ENCODE measurements around the gene GPR101.
A peak's percentile ranks its signal among the peaks of the same experiment; 100 is the strongest.

Gene GPR101, protein sequence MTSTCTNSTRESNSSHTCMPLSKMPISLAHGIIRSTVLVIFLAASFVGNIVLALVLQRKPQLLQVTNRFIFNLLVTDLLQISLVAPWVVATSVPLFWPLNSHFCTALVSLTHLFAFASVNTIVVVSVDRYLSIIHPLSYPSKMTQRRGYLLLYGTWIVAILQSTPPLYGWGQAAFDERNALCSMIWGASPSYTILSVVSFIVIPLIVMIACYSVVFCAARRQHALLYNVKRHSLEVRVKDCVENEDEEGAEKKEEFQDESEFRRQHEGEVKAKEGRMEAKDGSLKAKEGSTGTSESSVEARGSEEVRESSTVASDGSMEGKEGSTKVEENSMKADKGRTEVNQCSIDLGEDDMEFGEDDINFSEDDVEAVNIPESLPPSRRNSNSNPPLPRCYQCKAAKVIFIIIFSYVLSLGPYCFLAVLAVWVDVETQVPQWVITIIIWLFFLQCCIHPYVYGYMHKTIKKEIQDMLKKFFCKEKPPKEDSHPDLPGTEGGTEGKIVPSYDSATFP

DNA sequence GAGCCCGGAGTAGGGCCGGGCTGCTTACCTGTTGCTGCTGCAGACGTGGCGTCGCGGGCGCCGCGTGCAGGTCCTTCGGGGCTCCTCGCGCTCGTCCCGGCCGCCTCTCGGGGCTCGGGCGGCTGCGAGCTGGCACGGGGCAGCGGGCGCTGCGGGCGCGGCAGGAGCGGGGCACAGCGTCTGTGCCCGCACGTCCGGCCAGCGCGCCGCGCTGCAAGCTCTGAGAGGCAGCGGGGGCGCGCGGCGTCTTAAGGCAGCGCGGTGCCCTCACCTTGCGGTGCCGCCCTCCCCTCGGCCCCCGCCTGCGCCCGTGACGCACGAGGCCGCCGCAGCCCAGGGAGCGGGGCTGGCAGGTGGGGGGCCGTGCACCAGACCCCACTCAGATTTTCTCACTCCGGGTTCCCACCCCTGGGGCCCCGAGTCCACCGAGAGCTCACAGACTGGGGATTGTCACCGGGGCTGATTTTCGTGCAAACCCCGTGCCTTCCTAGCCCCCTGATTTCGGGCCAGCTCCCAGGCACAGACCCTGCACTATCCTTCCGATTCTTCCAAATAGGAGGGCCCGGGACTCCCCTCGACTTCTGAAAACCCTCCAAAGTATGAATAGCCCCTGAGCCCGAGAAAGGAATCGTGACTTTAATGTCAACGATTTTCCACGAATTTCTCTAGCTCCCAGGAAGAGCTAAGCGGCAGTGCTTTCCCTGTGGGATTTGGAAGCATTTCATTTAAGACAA is at the start of gene GPR101:
Gene GPR101 (minus strand): TSS at position 222 of the 734 bp plus-strand sequence. CDS start 2,321 bp downstream, outside the sequence.
- no peak for DNase-seq

DNA sequence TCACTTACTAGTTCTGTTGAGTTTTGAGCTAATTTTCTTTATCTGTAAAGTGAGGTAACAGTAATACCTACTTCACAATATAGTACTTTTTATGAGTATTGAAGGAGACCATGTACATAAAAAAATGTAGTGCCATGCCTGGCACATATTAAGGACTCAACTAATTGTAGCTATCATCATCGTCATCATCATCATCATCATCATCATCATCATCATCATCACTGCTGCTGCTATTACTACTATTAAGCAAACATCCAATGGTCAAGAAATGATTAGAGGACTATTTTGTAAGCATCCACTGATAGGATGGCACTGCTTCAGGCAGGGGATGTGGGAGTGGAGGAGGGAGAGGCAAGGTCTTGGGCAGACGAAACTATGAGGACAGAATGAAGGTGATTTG is 47.4 kb upstream of the GPR101 start:
- no peak for DNase-seq

DNA sequence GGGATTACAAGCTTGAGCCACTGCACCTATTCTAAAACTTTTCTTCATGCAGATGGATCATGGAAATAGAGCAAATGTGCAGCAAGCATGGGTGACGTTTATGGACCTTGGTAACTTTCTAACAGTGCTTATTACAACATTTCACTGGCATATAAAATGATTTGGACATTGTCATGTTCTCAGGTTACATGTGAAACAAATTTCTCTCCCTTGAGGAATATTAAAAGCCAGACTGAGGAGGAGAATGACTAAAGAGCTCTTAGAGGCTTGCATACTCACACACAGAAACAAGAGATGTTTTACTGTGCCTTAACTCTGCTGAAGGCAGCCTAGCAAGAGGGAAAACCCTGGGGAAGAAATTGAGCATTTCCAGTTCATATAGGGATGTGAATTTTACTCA is 38.6 kb upstream of the GPR101 start:
- DNase-seq: no peak

DNA sequence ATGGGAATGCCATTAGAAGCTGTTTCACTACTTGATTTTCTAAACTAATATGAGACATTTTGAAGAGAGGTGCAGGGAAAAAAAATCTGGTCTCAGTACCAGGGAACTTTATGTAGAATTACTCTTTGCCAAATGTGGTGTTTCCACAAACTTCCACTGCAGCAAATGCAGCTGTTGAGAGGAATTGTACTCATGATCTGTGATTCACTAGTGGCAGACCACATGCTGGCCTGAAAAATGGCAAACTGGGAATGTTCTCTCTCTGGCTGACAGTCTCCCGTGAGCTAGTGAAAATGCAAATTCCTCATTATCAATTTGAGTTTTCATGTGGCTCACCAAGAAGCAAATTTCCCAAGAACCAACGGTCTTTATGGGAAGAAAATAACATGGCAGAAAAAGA is 37.8 kb upstream of the GPR101 start:
- no peak for DNase-seq

DNA sequence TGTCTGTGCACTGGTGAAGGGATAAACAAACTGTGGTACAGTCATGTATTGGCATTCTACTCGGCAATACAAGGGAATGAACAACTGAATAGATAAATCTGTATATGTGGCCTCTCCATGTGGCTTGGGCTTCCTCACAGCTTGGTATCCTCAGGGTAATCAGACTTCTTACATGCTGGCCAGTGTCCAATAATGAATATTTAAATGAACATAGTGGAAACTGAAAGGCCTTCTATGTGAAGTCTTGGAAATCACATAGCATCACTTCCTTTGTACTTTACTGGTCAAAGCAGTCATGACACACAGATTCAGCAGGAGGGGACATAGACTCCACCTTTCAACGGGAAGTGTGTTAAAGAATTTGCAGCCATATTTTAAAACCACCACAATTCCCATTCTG is 33.4 kb upstream of the GPR101 start:
- no peak for DNase-seq

DNA sequence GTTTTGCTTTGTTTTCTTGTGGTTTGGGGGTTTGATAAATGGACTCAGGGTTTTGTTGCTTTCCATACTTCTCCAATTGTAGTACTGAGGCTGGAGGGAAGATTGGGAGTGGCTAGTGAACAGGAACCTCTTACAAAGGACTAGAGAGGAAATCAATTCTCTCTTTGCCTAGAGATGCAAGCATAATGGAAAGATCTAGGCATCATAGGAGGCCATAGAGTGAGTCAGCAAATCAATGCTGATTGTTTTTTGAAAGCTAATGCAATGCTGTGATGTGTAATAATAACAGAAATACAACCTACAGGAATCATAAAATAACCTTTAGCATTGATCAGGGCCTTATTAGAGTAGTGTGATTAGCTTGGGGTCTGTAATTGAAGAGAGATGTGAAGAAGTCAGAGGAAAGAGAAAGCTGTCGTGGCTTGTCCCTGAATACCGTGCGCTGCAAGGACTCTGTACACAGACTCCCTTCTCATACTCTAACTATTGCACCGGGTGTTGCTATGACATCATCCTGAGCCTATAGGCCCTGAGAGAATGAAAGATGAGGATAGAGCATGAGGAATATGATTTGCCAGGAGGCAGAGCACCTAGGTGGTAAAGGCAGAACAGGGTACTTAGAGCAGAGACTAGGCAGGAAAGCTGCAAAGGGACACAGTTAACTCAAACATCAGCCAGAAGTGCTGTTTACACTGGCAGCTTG is 29.3 kb upstream of the GPR101 start:
- DNase-seq: no peak

DNA sequence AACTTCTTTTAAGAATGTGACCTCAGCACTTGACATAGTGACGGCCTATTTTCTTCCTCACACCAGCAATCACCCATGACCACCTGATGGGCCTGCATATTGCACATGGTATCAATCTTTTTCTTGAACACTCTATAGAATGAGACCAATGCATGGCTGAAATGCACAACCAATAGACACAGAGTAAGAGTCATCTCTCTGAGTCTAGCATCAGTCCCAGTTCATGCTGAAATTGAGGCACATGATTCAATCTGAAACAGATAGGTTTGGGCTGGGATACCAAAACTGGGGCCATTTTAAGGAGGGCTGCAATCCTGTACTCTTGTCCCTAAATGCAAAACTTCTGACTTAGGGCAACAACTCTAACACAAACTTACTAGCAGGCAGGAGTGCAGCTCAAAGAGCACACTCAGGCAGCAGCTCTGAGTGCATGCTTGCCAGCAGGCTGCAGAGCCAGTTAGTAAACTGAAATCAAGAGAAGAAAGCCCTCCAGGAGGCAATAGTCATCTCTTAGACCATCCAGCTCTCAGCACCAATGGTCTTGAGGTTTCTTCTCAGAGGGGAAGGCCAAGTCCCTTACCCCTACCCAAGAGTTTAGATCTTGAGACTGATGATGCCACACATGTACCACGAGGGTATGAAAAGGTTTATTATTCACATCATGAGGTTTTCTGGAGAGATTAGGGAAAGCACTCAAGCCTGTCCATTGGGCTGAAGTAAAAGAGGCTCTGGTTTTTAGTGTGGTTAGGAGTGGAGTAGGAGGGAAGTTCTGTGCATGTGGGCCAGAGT is 24.7 kb upstream of the GPR101 start:
- no peak for DNase-seq

DNA sequence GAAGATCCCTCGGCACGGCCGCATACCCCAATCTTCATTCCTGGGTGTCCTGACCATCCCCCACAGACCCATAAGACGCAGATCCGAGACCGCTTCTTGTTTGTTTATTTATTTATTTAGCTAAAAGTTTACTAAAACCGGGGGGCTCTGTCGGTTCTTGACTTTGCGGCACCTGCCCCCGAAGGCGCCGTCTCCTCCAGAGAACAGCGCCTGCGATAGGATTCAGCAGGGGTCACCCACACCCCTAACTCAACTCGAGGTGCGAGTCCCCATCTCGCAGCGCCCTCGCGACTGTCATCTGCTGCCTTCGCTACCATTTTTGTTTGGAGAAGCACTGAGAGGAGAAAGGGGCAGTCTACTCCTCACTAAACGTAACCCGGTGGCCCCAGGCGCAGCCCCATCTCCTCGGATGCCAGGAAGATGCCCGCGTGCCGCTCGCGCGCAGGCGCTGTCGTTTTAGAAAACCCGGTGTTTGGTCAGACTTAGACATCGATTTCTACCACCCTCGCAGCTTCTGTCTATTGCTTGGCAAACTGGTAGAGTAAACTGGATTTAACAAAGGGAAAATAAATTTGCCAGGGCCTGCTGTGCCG is 18.9 kb upstream of the GPR101 start:
- no peak for DNase-seq

DNA sequence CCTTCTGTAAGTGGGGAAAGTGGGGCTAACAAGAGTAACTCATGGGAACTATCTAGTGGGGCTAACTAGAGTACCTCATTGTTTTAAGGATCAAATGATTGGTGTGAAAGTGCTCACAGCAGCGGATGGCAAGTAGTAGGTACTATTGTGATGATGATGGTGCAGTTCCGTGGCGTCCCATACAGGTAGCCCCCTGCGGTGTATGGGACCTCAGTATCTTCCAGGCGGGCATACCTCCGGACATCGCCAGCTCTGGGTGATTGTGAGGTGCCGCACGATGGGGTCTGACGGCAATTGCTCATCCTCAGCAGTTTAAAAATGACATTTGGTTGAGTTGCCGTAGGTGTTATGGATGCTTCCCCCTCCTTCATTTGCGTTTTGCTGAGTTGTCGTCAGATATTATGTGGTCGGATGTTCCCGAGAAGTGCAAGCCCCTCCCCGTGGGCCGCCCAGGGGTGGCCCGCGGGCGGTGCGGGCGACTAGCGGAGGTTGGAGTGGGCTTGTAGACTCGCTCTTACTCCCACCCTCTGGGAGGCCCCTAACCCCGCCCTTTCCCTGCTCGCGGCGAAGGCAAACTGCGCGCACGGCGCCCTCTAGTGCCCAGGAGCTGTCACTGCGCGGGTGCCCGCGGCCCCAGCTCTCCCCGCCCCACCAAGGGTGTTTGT is 18.3 kb upstream of the GPR101 start:
- DNase-seq: peak; percentile 28 to 44

DNA sequence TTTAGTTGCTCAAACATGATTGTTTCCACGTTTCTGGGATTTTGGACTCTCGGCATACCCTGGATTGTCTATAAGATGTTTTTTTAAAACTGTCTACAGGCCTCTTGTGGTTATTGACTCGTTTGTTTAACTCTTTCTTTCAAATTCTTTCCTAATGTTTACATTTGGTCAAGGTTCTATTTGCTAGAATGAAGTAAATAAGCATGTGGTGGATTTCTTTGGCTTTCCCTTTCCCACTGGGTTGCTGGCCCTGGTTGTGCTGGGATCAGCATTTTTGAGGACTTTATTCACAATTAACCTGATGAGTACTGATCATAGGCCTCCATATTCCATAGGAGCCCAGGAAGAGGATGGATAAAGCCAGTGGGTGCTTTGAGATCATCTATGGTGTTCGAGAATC is 11.1 kb upstream of the GPR101 start:
- DNase-seq: no peak

DNA sequence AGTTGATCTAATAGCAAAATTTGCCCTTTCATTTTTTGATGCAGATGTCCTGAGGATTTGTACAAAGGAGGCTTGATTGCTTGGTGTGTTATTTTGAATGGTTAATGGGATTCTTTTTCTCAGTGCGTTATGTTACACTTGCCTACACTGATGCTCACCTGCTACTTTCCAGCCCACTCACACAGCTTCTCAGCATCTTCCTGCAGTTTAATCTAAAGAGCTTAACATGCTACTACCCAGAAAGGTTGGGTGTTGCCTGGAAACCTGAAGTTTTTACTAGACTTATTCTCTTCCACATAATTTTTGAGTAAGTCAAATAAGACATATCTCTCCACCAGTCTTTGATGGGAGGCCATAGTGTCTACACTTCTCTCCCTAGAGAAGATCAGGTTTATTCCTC is 9.9 kb upstream of the GPR101 start:
- no peak for DNase-seq

DNA sequence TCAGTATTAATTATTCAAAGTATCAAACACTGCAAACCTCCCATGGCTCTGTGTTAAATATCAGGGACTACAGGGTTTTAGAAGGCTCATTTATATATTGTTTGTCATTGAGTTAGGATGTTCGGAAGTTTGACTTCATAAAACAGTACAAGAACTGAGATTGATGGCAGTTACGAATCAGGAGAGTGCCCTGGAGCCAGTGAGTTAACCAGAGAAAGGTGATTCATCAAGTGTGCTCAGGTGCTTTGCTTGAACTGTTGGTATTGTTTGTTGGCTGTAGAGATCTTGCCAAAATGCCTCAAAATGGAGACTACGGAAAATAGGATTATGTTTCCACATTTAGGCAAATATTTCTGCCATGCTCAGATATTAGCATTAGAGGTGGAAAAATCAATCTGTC is 7.5 kb upstream of the GPR101 start:
- DNase-seq: no peak

DNA sequence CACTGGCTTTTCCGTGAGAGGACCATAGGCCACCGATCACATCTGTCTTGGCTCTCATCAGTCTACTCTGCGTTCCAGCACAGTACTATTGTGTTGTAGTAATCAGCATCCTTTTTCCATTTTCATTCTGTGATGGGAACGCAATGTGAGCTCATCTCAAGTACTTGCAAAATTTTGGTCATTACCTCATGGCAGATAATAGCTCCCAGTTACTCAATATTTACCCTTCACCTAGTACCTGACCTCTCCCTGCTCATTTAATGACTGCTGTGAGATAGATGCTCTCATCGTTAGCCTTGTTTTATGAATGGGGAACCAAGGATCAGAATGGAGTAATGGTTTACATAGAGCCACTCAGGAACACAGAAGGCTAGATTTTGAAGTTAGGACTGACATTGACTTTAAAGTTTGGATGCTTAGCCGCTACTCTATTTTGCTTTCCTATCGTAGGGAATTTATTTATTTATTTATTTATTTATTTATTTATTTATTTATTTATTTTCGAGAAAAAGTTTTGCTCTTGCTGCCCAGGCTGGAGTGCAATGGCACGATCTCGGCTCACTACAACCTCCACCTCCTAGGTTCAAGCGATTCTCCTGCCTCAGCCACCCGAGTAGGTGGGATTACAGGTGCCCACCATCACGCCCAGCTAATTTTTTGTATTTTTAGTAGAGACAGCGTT is 6.5 kb upstream of the GPR101 start:
- DNase-seq: no peak

DNA sequence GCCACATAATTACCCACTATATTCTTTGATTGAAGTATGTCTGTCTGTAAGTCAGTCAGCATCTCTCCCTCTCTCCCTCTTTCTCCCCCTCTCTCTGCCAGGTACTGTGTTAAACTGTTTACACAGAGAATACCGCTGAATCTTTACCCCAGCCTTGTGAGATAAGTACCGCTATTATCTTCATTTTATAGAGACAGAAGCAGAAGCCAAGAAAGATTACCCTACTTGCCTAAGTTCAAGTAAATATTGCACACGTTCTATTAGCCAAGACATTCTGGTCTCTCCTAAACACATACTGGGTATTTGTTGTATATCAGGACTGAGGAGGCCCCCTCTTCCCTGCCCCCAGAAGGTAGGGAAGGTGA is 695 bp upstream of the GPR101 start:
- no peak for DNase-seq

DNA sequence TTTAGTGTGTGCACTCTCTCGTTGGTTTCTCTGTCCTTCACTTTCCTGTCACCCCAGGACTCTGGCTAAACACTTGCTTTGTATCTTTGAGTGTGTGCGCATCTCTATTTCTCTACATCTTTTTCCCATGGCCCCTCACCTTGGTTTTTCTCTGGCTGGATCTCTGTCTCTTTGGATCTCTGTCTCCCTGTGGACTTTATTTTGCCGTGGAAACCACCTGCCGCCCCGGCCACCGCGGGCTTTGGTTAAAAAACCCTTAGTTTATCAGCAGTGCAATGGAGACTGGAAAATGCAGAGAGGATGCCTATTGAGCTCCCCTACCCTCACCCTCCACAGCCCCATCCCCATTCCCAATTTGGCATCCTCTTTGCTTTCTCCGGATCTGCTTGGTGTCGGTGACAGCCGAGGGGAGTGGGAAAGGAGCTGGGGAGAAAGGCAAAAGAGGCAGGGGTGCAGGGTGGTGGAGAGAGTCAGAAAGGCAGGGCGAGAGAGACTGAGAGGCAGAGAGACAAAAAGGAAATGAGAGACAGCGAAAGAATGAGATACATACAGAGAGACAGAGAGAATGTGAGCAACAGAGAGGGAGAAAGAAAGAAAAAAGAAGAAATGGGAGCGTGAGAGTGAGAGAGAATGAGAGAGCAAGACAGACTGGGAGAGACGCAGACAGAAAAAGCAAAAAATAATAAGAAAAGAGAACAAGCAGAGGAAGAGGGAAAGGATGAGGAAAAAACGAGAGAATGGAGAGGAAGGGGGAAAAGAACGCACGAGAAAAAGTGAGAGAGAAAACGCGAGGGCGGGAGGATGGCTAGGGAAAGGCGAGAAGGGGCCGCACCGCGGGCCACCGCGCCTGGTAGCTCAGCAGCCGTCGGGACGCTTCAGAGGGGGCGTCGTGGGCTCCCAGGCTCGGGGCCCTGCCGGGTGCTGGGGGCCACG is 688 bp downstream of the GPR101 start:
- no peak for DNase-seq

DNA sequence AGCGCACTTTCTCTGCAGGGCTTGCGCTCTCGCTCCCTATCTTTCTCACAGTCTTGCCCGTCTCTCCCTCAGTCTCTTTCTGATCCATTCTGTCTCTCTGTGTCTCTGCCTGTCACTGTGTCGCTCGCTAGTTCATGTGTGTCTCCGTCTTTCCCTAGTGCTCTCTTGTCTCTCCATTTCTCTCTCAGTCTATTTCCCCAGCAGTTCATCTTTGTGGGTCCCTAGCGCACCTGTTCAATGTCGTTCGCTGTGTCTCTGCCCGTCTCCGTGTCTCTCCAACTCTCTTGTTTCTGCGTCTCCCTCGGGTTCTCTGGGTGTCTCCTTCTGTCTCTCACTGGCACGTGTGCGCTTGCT is 1.5 kb downstream of the GPR101 start:
- no peak for DNase-seq

DNA sequence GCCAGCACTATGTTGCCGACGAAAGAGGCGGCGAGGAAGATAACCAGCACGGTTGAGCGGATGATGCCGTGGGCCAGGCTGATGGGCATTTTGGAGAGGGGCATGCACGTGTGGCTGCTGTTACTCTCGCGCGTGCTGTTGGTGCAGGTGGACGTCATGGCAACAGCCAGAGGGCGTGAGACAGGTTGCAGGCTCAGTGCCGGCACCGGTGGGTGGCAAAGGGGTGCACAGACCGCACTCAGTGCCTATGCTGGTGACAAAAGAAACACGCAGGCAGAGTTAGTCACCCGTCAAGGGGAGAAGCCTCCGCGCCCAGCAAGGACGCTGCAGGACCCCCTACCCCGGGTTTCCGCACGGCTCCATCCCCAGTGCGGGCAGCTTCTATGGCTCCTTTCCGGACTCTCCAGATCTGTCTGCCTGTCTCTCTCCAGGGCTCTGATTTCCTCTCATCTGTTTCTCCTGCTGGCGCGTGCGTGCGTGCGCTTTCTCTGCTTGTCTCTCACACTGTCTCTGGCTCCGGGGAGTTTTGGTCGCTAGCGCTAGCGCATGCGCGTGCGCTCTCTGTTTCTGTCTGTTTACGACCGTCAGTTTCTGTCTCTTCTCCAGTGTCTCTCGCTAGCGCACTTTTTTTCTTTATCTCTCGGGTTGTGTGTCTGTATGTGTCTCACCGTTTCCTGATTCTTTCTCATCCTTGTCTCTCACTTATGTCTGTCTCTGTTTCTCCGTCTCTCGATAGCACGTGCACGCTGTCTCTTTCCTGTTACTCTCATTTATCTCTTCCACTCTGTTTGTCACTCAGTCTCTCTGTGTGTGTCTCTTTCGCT is 2.1 kb downstream of the GPR101 start:
- no peak for DNase-seq

DNA sequence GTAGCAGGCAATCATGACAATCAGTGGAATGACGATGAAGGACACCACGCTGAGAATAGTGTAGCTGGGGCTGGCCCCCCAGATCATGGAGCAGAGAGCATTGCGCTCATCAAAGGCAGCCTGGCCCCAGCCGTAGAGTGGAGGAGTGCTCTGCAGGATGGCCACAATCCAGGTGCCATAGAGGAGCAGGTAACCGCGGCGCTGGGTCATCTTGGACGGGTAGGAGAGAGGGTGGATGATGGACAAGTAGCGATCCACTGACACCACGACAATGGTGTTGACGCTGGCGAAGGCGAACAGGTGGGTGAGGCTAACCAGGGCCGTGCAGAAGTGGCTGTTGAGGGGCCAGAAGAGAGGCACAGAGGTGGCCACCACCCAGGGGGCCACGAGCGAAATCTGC is 2.8 kb downstream of the GPR101 start:
- no peak for DNase-seq

DNA sequence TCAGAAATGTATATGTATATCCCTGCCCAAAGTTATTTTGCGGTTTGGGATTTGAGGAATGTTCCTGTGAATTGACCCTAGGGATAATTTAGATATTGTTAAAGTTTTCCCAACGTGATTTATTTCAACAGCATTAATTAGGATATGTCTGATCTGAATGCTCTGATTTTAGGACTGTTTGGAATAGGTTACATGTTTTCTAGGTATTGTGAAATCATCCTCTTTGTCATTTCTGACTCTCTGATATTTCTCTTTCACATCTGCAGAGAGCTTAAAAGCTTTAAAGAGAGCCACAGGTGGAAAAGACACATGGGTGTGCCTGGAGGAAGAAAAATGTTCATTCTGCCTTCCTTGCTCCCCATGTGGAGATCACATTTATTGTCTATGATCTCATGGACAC is 5.1 kb downstream of the GPR101 start:
- DNase-seq: no peak

All from SW 1271 (cell line).